ENCODE results near the gene GOLGA6L22. TPM values are rescaled to one million over a fixed set of nuclear protein-coding genes. Genes with fewer than 3 reads are reported as not detected.
"Not testable (repeated sequence)": the region's sequence is repeated elsewhere in the genome, so short reads cannot be mapped to it uniquely, and the experiment has no call there.

The GOLGA6L22 gene, protein sequence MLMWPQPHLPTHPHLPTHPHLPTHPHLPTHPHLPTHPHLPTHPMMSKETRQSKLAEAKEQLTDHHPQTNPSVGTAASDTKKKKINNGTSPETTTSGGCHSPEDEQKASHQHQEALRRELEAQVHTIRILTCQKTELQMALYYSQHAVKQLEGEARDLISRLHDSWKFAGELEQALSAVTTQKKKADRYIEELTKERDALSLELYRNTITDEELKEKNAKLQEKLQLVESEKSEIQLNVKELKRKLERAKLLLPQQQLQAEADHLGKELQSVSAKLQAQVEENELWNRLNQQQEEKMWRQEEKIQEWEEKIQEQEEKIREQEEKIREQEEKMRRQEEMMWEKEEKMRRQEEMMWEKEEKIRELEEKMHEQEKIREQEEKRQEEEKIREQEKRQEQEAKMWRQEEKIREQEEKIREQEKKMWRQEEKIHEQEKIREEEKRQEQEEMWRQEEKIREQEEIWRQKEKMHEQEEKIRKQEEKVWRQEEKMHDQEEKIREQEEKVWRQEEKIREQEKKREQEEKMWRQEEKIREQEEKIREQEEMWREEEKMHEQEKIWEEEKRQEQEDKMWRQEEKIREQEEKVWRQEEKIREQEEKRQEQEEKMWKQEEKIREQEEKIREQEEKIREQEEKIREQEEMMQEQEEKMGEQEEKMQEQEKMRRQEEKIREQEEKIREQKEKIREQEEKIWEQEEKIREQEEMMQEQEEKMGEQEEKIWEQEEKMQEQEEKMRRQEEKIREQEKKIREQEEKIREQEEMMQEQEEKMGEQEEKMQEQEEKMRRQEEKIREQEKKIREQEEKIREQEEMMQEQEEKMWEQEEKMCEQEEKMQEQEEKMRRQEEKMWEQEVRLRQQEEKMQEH
- not detected in 2 replicates for total RNA-seq (ENCODE audit: low replicate concordance)

DNA sequence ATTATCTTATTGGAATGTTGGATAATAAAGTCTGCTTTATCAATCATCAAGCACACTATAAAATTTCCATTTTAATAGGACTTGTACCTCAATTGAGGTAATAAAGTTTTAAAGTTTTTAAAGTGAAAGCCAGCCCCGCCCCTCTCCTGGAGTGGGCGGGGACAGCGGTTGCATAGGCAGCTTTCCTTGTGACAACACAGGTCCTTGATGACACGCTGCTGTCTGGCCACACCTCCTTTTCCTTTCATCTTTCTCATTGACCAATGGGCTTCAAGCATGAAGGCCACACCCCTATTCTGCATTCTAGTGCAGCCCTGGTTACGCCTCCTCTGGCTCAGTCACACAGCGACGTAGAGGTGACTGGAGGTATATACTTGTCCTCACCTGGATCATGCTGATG, at the start of gene GOLGA6L22:
Gene GOLGA6L22 (plus strand): TSS at position 301 of the 400 bp plus-strand sequence. CDS start 91 bp downstream, at position 392.
- not testable (repeated sequence) for H3K79me2 ChIP-seq (ENCODE audit: low read depth); H3K4me1 Mint-ChIP-seq; H3K4me1 ChIP-seq; H3K27me3 ChIP-seq; H3K4me3 ChIP-seq; H3F3A ChIP-seq (ENCODE audit: low read depth); DNase-seq (ENCODE audit: low spot score); H3K36me3 ChIP-seq; H3K36me3 Mint-ChIP-seq; H3K4me3 Mint-ChIP-seq; H2AFZ ChIP-seq (replicated peaks); H3K9me3 ChIP-seq (ENCODE audit: low read depth); H3K27ac Mint-ChIP-seq; H3K9me3 Mint-ChIP-seq; H3K9ac ChIP-seq; H3K27ac ChIP-seq; H3K27me3 Mint-ChIP-seq (ENCODE audit: insufficient read depth, low read depth); H4K20me1 ChIP-seq (ENCODE audit: low read depth); H3K4me2 ChIP-seq

DNA sequence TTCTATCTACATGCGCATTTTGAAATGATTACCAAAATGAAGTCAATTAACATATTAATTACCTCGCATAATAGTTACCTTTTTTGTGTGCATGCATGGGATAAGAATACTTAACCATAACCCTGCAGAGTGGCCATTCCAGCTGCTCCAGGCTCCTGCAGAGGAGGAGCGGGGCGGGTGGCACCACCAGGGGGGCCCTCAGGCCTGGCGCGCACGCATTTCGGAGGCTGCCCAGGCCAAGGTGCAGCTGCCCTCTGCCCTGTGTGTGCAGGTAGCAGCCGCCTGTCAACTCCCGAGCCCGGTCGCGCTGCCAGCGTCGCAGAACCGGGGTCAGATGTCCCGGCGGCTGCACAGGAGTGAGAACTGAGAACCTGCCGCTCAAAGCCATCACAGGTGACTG, 41.4 kb upstream of the GOLGA6L22 start:
- H3K4me1 ChIP-seq; H3K27ac ChIP-seq; H3K4me3 ChIP-seq; H3K27me3 ChIP-seq; H3K36me3 Mint-ChIP-seq; H3K27me3 Mint-ChIP-seq (ENCODE audit: insufficient read depth, low read depth); H2AFZ ChIP-seq (replicated peaks); H3K4me1 Mint-ChIP-seq; H3K79me2 ChIP-seq (ENCODE audit: low read depth); H3F3A ChIP-seq (ENCODE audit: low read depth); H3K4me2 ChIP-seq; H4K20me1 ChIP-seq (ENCODE audit: low read depth); H3K4me3 Mint-ChIP-seq; H3K27ac Mint-ChIP-seq; H3K9me3 Mint-ChIP-seq; DNase-seq (ENCODE audit: low spot score); H3K9me3 ChIP-seq (ENCODE audit: low read depth); H3K9ac ChIP-seq; H3K36me3 ChIP-seq: not testable (repeated sequence)

DNA sequence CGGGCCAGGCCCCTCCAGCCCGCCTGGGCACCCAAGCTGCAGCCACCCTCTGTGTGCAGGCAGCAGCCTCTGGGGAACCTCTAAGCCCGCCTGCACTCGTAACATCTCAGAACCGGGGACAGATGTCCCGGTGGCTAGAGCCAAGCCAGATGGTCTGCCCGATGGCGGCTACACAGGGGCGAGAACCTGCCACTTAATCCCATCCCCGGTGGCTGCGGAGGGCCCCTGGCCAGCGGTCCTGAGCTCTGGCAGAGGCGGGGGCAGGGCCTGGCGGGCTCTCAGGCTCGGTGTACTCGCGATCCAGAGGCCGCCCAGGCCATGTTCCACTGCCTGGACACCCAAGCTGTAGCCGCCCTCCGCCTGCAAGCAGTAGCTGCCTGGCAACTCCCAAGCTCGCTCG, 40.9 kb upstream of the GOLGA6L22 start:
- H3K4me3 Mint-ChIP-seq; H3K36me3 ChIP-seq; H3K9me3 Mint-ChIP-seq; H3K4me1 Mint-ChIP-seq; H3K9ac ChIP-seq; H3K27me3 ChIP-seq; H4K20me1 ChIP-seq (ENCODE audit: low read depth); H3K79me2 ChIP-seq (ENCODE audit: low read depth); H3K4me2 ChIP-seq; H3K9me3 ChIP-seq (ENCODE audit: low read depth); H3K4me3 ChIP-seq; DNase-seq (ENCODE audit: low spot score); H2AFZ ChIP-seq (replicated peaks); H3K27ac Mint-ChIP-seq; H3K4me1 ChIP-seq; H3K27ac ChIP-seq; H3K27me3 Mint-ChIP-seq (ENCODE audit: insufficient read depth, low read depth); H3K36me3 Mint-ChIP-seq; H3F3A ChIP-seq (ENCODE audit: low read depth): not testable (repeated sequence)

DNA sequence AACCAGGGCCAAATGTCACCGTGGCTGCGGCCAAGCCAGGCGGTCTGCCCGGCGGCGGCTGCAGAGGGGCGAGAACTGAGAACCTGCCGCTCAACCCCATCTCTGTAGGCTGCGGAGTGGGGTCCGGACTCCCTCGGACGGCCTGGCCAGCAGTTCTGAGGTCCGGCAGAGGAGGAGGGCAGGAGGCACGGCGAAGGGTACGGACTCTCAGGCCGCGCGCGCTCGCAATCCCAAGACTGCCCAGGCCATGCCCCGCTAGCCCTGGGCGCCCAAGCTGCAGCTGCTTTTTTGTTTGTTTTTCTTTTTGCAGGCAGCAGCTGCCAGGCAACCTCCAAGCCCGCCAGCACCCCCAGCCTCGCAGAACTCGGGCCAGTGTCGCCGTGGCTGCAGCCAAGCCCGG, 40.5 kb upstream of the GOLGA6L22 start:
- not testable (repeated sequence) for DNase-seq (ENCODE audit: low spot score); H3F3A ChIP-seq (ENCODE audit: low read depth); H3K4me1 Mint-ChIP-seq; H3K36me3 Mint-ChIP-seq; H3K27ac ChIP-seq; H3K4me1 ChIP-seq; H3K9ac ChIP-seq; H3K27ac Mint-ChIP-seq; H2AFZ ChIP-seq (replicated peaks); H3K9me3 ChIP-seq (ENCODE audit: low read depth); H3K4me2 ChIP-seq; H3K27me3 ChIP-seq; H3K27me3 Mint-ChIP-seq (ENCODE audit: insufficient read depth, low read depth); H3K36me3 ChIP-seq; H3K4me3 Mint-ChIP-seq; H3K79me2 ChIP-seq (ENCODE audit: low read depth); H3K4me3 ChIP-seq; H4K20me1 ChIP-seq (ENCODE audit: low read depth); H3K9me3 Mint-ChIP-seq

DNA sequence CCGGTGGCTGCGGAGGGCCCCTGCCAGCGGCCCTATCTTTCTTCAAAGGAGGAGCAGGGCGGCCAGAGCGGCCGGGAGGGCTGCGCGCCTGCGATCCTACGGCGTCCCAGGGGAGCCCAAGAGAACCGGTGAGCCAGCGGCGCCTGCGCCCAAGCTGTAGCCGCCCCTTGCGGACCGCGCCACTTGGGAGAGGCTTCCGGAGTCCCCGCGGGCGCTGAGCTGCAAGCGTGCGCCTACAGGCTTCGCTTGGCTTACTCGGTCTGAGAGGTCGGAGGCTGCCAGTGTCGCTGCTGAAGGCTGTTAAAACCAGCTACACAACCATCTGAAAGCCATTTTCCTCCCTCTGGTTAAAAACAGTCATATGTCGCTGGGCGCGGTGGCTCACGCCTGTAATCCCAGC, 40.0 kb upstream of the GOLGA6L22 start:
- H3K27me3 Mint-ChIP-seq (ENCODE audit: insufficient read depth, low read depth); H2AFZ ChIP-seq (replicated peaks); H3K36me3 ChIP-seq; H3K27ac ChIP-seq; H3K27me3 ChIP-seq; H3K4me2 ChIP-seq; H3K4me3 Mint-ChIP-seq; H3K79me2 ChIP-seq (ENCODE audit: low read depth); H3K9me3 ChIP-seq (ENCODE audit: low read depth); H3K4me1 Mint-ChIP-seq; H3K9ac ChIP-seq; H3F3A ChIP-seq (ENCODE audit: low read depth); H4K20me1 ChIP-seq (ENCODE audit: low read depth); H3K4me1 ChIP-seq; H3K9me3 Mint-ChIP-seq; H3K27ac Mint-ChIP-seq; H3K36me3 Mint-ChIP-seq; DNase-seq (ENCODE audit: low spot score); H3K4me3 ChIP-seq: not testable (repeated sequence)

DNA sequence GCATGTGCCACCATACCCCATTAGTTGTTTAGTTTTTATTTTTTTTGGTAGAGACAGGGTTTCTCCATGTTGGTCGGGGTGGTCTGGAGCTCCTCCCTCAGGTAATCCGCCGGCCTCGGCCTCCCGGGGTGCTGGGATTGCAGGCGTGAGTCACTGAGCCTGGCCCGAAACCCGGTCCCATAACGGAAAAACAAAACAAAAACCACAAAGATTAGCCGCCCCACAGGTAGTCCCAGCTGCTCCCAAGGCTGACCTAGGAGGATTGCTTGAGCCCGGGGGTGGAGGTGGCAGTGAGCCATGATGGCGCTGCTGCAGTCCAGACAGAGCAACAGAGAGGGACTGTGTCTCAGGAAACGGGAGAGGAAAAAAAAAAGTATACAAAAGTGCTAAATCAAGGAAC, 38.4 kb upstream of the GOLGA6L22 start:
- not testable (repeated sequence) for H3K27me3 Mint-ChIP-seq (ENCODE audit: insufficient read depth, low read depth)

DNA sequence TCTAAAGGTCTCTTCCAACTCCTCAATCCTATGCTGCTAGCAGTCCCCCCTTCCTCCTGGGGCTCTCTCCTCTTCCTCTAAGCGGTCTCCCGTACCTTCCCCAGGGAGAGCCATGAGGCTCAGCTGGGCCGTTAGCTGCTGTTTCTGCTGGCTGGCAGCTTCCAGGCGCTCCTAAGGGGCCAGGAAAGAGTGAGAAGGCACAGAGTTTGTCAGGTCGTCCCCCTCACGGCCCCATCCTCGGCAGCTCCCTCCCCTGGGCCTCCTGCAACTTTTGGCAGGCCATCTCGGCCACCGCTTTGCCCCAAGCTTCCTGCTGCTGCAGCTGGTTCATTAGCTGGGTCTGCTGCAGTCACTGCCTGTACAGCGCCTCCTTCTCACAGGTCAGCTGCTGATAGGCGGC, 29.3 kb upstream of the GOLGA6L22 start:
- H3K27ac Mint-ChIP-seq; H3K27ac ChIP-seq; H3K79me2 ChIP-seq (ENCODE audit: low read depth); H4K20me1 ChIP-seq (ENCODE audit: low read depth); H3K9me3 ChIP-seq (ENCODE audit: low read depth); H3K9ac ChIP-seq; H3F3A ChIP-seq (ENCODE audit: low read depth); H3K27me3 ChIP-seq; DNase-seq (ENCODE audit: low spot score); H3K4me1 ChIP-seq; H3K36me3 ChIP-seq; H3K4me3 ChIP-seq; H3K27me3 Mint-ChIP-seq (ENCODE audit: insufficient read depth, low read depth); H3K36me3 Mint-ChIP-seq; H3K4me2 ChIP-seq; H3K4me3 Mint-ChIP-seq; H2AFZ ChIP-seq (replicated peaks); H3K4me1 Mint-ChIP-seq; H3K9me3 Mint-ChIP-seq: not testable (repeated sequence)

More for the DNA sequence above, 38.4 kb upstream of the GOLGA6L22 start:
- not testable (repeated sequence) for H3K4me2 ChIP-seq; DNase-seq (ENCODE audit: low spot score); H3K9me3 ChIP-seq (ENCODE audit: low read depth); H3K9me3 Mint-ChIP-seq; H3K4me1 Mint-ChIP-seq; H2AFZ ChIP-seq (replicated peaks); H3K27ac Mint-ChIP-seq; H3K27ac ChIP-seq; H3K4me3 ChIP-seq; H3K36me3 ChIP-seq; H3K9ac ChIP-seq; H3F3A ChIP-seq (ENCODE audit: low read depth); H3K4me3 Mint-ChIP-seq; H3K79me2 ChIP-seq (ENCODE audit: low read depth); H3K4me1 ChIP-seq; H4K20me1 ChIP-seq (ENCODE audit: low read depth); H3K36me3 Mint-ChIP-seq; H3K27me3 ChIP-seq

DNA sequence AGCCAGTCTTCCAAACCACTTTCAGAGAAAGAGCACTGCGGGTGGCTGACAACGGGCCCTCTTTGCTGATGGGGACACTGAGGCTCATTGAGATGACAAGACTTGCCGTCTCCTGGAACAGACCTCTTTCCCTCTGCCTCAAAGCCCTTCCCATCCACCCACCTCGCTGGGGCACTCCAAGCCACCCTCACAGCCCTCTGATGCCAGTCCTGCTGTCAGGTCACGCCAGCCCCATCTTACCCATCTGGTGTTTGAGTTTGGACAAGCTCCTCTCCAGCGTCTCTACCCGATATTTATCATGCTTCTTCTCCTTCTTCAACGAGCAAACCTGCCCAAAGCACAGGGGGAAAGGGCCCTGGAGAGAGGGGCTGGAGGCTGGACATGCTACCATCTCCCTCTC, 27.0 kb upstream of the GOLGA6L22 start:
- not testable (repeated sequence) for H3K27me3 ChIP-seq; DNase-seq (ENCODE audit: low spot score); H3K27ac ChIP-seq; H3K36me3 Mint-ChIP-seq; H3K27me3 Mint-ChIP-seq (ENCODE audit: insufficient read depth, low read depth); H3K27ac Mint-ChIP-seq; H3K4me3 ChIP-seq; H3K9me3 Mint-ChIP-seq; H3K9me3 ChIP-seq (ENCODE audit: low read depth); H3K9ac ChIP-seq; H3K36me3 ChIP-seq; H3K4me2 ChIP-seq; H4K20me1 ChIP-seq (ENCODE audit: low read depth); H2AFZ ChIP-seq (replicated peaks); H3K4me3 Mint-ChIP-seq; H3K79me2 ChIP-seq (ENCODE audit: low read depth); H3K4me1 ChIP-seq; H3F3A ChIP-seq (ENCODE audit: low read depth); H3K4me1 Mint-ChIP-seq

All from neural progenitor cell (in vitro differentiated cells).